HG03108 (cell line): ENCODE data around the gene EN2.

ENCODE experiments used
- ATAC-seq: cut with Tn5 transposase; IDR thresholded peaks from one replicate; pipeline ENCODE4 v1.9.1; 2021; ENCODE audit warnings: moderate library complexity; ENCODE audit not compliant: unreplicated experiment

Gene EN2

GRCh38 chr7:155483868-155484325 is 26.0 kb downstream of the EN2 start:
- ATAC-seq, result no peak

- no peak for ATAC-seq
Observed at GRCh38 chr7:155484483-155485399, 26.8 kb downstream of the EN2 start.

- ATAC-seq, result no peak
Observed at GRCh38 chr7:155486783-155487508, 29.0 kb downstream of the EN2 start.

GRCh38 chr7:155487509-155488482 is 29.9 kb downstream of the EN2 start:
- ATAC-seq, result no peak

GRCh38 chr7:155488483-155489127 is 30.7 kb downstream of the EN2 start:
- no peak for ATAC-seq

- ATAC-seq, result no peak
Observed at GRCh38 chr7:155489158-155489840, 31.4 kb downstream of the EN2 start.

GRCh38 chr7:155489862-155490696 is 32.1 kb downstream of the EN2 start:
- ATAC-seq, result no peak

GRCh38 chr7:155490697-155491628 is 33.0 kb downstream of the EN2 start:
- ATAC-seq, result peak; percentile 92

- ATAC-seq, result no peak
Observed at GRCh38 chr7:155491812-155492211, 33.9 kb downstream of the EN2 start.

GRCh38 chr7:155493744-155494538 is 36.0 kb downstream of the EN2 start:
- ATAC-seq, result no peak

GRCh38 chr7:155494551-155494950 is 36.6 kb downstream of the EN2 start:
- ATAC-seq, result no peak

- ATAC-seq, result no peak
Observed at GRCh38 chr7:155495440-155496248, 37.7 kb downstream of the EN2 start.

GRCh38 chr7:155496267-155497005 is 38.5 kb downstream of the EN2 start:
- ATAC-seq, result no peak

- ATAC-seq, result no peak
Observed at GRCh38 chr7:155497149-155497901, 39.4 kb downstream of the EN2 start.

GRCh38 chr7:155505422-155505793 is 47.5 kb downstream of the EN2 start:
- ATAC-seq, result no peak
